Renal cortical epithelial cell (primary cell): ENCODE results near the gene FOSL1. TPM values are rescaled to one million over a fixed set of nuclear protein-coding genes. Genes with fewer than 3 reads are reported as not detected.

Source experiments
- DNase-seq: peaks from one replicate; pipeline ENCODE4 v3.0.0-alpha.2; 2011; ENCODE audit warnings: low read depth
- total RNA-seq: library from RNA; depleted of rRNA; stranded (reverse); fragments of >200 nt; gene quantifications from 2 replicates; pipeline ENCODE4 v1.2.3, GENCODE V29; 2014

Gene FOSL1
- total RNA-seq, 1 donor from 2014 or later, result 4.2 TPM

DNA sequence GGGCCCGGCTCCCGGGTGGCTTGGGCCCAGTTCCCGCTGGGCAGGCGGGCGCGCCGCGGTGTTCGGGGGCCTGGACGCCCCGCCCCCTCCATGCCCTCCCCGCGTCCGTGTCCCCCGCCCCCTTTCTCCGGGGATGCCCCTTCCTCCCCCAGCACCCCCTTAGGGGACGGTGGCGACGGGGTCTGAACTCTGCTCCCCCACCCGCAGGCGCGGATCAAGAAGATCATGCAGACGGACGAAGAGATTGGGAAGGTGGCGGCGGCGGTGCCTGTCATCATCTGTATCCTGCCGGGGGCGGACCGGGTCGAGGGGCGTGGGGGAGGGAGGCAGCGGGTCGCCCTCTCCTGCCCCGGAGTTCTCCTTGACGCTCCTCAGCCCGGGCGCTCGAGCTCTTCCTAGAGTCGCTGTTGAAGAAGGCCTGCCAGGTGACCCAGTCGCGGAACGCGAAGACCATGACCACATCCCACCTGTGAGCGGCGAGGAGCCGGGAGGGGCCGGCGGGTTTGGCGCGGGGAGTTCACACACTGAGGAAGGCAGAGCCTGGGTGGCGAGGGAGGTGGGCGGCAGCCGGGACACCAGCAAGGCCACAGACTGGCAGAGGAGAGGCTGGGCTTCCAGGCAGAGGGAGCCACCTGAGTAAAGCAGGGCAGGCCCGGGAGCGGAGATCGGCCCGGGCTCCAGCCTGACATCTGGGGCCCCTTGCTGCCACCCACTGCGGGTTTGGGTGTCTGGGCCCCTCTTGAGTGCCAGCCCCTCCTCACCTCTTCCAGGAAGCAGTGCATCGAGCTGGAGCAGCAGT is 19.6 kb upstream of the FOSL1 start:
- no peak for DNase-seq

GRCh38 chr11:65919141-65919572 is 19.0 kb upstream of the FOSL1 start, which contains the start of gene DRAP1:
DRAP1 (plus strand) TSS chr11:65919426; CDS start chr11:65919502, 76 bp downstream.
- DNase-seq, result peak; percentile 87

GRCh38 chr11:65918211-65919140 is 18.3 kb upstream of the FOSL1 start, which contains the start of gene C11orf68:
C11orf68 (minus strand) TSS chr11:65919062; CDS start chr11:65919031, 31 bp downstream.
- DNase-seq, result no peak

DNA sequence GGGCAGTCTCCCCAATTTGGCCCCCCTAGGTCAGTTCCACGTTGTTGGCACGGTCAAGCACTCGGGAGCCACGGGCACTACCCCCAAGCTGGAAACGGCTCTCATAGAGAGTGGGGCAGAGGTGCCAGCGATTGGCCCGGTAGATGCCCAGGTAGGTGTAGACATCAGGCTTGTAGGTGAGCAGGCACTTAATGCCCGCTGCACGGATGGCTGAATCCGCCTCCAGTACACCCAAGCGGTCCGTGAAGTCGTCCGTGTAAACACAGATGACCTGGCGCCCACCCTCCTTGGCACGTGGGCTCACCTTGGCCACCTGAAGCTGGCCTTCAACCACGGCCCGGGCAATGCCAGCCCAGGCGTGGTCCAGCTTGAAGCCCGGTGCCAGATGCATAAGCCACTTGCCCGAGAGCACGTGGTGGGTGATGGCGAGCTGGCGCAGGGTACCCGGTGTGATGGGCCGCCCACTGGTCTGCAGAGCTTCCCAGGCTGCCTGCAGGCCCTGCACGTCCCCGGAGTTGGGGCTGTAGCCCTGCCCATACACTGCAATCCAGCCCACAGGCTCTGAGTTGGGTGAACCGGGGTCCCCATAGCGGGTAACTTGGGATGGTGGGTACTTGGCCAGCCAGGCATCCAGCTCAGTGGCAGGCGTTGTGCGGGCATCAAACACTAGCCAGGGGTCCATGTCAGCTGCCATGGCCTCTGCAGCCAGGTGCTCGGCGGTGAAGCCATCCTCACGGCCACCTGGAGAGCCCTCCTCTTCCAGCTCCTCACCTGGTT is 17.4 kb upstream of the FOSL1 start:
- DNase-seq, result no peak

- no peak for DNase-seq
Observed at GRCh38 chr11:65917077-65917433, 16.9 kb upstream of the FOSL1 start.

GRCh38 chr11:65916391-65916790 is 16.2 kb upstream of the FOSL1 start:
- DNase-seq, result no peak

- peak; percentile 92 for DNase-seq
Observed at GRCh38 chr11:65915821-65916251, 15.6 kb upstream of the FOSL1 start.

GRCh38 chr11:65915101-65915820 is 15.1 kb upstream of the FOSL1 start:
- no peak for DNase-seq

GRCh38 chr11:65912845-65913244 is 12.7 kb upstream of the FOSL1 start:
- DNase-seq, result peak; percentile 59

- DNase-seq, result peak; percentile 60
Observed at GRCh38 chr11:65911682-65912568, 11.7 kb upstream of the FOSL1 start.

DNA sequence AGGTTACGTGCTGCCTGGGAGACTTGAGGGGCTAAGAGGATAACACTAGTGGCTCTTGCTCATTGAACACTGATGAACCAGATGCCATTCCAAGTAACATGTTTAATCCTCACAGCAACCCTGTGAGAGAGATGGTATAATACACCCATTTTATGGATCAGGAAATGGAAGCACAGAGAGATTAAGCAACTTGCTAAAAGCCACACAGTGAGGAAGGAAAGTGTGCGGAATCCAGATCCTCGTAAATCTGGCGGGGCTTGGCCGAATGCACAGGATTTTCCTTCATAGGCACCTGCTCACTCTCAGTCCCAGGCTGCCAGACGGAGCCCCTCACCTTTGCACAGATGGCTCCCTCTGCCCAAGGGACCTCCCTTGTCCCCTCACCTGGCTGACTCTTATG is 7.7 kb upstream of the FOSL1 start:
- no peak for DNase-seq

DNA sequence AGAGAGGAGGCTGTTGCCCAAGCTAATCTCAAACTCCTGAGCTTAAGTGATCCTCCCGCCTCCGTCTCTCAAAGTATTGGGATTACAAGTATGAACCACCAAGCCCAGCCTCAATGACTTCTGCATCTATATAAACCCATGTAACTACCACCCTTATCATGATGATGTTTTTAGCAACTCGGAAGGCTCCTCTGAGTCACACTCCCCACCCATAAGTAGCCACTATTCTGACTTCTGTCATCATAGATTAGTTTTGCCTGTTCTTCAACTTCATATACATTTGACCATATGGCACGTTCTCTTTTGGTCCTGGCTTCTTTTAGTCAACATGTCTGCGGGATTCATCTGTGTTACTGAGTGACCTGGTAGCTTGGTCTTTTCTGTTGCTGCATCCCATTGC is 6.4 kb upstream of the FOSL1 start:
- DNase-seq, result no peak

DNA sequence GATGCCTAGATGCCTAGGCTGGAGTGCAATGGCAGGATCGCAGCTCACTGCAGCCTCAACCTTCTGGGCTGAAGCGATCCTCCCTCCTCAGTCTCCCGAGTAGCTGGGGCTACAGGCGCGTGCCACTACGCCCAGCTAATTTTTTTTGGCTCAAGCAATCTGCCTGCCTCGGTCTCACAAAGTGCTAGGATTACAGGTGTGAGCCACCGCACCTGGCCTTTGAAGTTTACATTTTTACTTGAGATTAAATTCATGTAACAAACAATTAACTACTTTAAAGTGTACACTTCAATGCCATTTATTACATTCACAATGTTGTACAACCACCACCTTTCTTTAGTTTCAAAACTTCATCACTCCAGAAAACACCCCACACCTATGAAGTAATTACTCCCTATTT is 3.5 kb upstream of the FOSL1 start:
- DNase-seq, result no peak

GRCh38 chr11:65903068-65903481 is 2.9 kb upstream of the FOSL1 start:
- peak; percentile 85 for DNase-seq

GRCh38 chr11:65900899-65901180 is 652 bp upstream of the FOSL1 start:
- DNase-seq, result no peak

DNA sequence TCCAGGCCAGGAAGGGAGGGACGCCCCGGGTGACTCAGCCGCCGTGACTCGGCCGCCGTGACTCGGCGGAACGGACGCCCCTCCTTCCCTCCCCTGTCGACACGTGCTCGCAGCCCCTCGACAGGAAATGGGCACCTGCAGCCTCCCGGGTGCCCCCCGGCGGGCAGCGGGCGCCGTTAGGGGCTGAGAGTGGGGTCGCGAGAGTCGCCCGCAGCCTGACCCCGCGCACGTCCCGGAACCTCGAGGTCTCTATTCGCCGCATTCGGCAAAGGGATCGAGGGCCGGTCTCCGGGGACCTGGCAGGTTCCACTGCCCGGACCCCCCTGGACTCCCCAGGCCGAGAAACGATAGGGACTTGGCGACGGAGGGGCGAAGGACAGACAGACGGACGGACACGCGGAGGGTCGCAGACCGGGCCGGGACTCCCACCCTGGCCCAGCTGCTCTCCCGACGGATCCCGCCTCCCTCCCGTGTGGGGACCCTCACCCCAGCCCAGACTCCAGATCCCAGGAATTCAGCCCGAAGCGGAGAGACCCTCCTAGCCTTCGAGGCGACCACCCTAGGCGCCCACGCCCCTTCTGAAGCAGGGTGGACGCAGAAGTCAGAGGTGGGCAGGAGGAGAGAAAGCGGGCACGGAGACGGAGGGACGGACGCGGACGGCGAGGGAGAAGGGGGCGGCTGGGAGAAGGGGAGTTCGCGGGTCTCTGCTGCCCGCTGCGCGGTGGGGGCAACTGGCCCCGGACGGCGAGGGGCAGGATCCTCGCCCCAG is 648 bp downstream of the FOSL1 start:
- DNase-seq, result no peak

DNA sequence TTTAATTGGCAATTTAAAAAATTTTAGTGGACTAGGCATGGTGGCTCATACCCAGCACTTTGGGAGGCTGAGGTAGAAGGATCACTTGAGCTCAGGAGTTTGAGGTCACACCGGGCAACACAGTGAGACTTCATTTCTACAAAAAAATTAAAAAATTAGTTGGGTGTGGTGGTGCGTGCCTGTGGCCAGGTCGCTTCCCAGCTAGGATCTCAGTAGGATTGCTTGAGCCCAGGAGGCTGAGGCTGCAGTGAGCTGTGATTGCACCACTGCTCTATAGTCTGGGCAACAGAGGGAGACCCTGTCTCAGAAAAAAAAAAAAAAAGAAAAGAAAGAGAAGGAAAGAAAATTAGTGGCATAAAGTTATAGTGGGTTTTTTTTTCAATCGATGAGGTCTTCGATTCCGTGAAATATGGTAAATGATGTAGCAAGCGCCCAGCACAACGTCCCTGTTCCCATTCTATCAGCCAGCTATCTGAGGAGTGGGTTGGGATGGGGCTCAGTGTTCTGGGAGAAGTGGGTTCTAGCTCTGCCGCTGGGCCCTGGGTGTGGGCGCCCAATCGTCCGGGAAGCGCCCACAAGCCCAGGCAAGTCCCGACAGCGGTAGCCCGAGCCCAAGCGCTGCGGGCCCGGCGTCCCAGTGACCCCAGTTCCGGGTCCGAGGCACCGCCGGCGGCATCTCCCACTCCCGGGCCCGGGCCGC is 1.4 kb downstream of the FOSL1 start:
- no peak for DNase-seq

GRCh38 chr11:65897020-65897471 is 3.1 kb downstream of the FOSL1 start:
- DNase-seq, result no peak
